HL-60 (cell line): Measurements from ENCODE around the gene CACNA1I.

Experiments
- POLR2AphosphoS5 ChIP-seq: IDR thresholded peaks from 2 replicates; pipeline ENCODE4 v1.6.1; 2012; ENCODE audit warnings: low read depth
- TF ChIP-seq, protein P1 (sequence below): IDR thresholded peaks from one replicate; pipeline ENCODE4 v1.5.1; 2011; ENCODE audit warnings: low read length, control low read depth, inconsistent platforms; ENCODE audit not compliant: insufficient read depth
- TF ChIP-seq, protein P2 (sequence below): IDR thresholded peaks from 2 replicates; pipeline ENCODE4 v1.6.1; 2012; ENCODE audit warnings: low read depth; ENCODE audit not compliant: insufficient replicate concordance

DNA sequence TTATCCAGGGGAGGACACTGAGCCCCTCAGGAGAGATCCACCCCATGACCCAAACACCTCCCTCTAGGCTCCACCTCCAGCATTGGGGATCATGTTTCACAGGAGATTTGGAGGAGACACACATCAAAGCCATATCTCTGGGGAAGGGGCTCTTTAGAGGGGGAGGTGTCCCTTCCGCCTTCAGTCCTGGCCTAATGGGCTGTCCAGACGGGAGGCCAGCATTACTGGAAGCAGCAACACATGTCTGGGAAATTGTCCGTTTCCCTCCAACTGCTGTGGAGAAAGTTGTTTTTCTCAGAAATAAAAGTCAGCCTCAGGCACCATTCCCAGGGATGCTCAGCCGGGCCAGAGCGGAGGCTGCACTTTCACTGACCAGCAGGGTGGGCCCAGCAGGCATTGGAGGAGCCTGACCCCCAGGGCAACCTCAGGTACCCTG lies 9.5 kb downstream of the CACNA1I start:
- TF ChIP-seq, protein P1, sequence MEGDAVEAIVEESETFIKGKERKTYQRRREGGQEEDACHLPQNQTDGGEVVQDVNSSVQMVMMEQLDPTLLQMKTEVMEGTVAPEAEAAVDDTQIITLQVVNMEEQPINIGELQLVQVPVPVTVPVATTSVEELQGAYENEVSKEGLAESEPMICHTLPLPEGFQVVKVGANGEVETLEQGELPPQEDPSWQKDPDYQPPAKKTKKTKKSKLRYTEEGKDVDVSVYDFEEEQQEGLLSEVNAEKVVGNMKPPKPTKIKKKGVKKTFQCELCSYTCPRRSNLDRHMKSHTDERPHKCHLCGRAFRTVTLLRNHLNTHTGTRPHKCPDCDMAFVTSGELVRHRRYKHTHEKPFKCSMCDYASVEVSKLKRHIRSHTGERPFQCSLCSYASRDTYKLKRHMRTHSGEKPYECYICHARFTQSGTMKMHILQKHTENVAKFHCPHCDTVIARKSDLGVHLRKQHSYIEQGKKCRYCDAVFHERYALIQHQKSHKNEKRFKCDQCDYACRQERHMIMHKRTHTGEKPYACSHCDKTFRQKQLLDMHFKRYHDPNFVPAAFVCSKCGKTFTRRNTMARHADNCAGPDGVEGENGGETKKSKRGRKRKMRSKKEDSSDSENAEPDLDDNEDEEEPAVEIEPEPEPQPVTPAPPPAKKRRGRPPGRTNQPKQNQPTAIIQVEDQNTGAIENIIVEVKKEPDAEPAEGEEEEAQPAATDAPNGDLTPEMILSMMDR, result no peak
- TF ChIP-seq, protein P2, sequence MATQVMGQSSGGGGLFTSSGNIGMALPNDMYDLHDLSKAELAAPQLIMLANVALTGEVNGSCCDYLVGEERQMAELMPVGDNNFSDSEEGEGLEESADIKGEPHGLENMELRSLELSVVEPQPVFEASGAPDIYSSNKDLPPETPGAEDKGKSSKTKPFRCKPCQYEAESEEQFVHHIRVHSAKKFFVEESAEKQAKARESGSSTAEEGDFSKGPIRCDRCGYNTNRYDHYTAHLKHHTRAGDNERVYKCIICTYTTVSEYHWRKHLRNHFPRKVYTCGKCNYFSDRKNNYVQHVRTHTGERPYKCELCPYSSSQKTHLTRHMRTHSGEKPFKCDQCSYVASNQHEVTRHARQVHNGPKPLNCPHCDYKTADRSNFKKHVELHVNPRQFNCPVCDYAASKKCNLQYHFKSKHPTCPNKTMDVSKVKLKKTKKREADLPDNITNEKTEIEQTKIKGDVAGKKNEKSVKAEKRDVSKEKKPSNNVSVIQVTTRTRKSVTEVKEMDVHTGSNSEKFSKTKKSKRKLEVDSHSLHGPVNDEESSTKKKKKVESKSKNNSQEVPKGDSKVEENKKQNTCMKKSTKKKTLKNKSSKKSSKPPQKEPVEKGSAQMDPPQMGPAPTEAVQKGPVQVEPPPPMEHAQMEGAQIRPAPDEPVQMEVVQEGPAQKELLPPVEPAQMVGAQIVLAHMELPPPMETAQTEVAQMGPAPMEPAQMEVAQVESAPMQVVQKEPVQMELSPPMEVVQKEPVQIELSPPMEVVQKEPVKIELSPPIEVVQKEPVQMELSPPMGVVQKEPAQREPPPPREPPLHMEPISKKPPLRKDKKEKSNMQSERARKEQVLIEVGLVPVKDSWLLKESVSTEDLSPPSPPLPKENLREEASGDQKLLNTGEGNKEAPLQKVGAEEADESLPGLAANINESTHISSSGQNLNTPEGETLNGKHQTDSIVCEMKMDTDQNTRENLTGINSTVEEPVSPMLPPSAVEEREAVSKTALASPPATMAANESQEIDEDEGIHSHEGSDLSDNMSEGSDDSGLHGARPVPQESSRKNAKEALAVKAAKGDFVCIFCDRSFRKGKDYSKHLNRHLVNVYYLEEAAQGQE, result no peak
- no peak for TF ChIP-seq POLR2AphosphoS5
